OCI-LY3 (cell line): ENCODE results near the gene ICE1.
"Not testable (repeated sequence)": the region's sequence is repeated elsewhere in the genome, so short reads cannot be mapped to it uniquely, and the experiment has no call there.

Source experiments
- H2AFZ ChIP-seq: fragments of 200-600, 300-600 bp; shearing (Covaris generic); 2 replicates; pipeline ENCODE4 v1.6.0; 2014; ENCODE audit warnings: antibody characterized with exemption, low read depth, low read length
- H3K27ac ChIP-seq: fragments of 200-600, 300-600 bp; sonication (generic); 2 replicates; pipeline ENCODE4 v1.5.1; 2014; ENCODE audit warnings: mild to moderate bottlenecking, low read length, moderate library complexity, mixed read lengths
- H3K27me3 ChIP-seq: fragments of 200-600, 300-600 bp; sonication (generic); 2 replicates; pipeline ENCODE4 v1.6.1; 2014; ENCODE audit warnings: low read depth, low read length, mixed read lengths
- H3K36me3 ChIP-seq: fragments of 200-600, 300-600 bp; sonication (generic); replicated peaks from 2 replicates; pipeline ENCODE3; 2014; ENCODE audit warnings: low read depth, low read length, mixed read lengths
- H3K4me1 ChIP-seq: fragments of 300-600, 200-600 bp; sonication (generic); 2 replicates; pipeline ENCODE4 v1.6.1; 2014; ENCODE audit warnings: low read length, mixed read lengths
- H3K4me2 ChIP-seq: fragments of 200-600, 300-600 bp; sonication (generic); 2 replicates; pipeline ENCODE4 v1.6.1; 2014; ENCODE audit warnings: low read length, mixed read lengths
- H3K4me3 ChIP-seq: fragments of 300-600, 200-600 bp; sonication (generic); 2 replicates; pipeline ENCODE4 v1.5.1; 2014; ENCODE audit warnings: antibody characterized with exemption, mild to moderate bottlenecking, low read length, moderate library complexity
- H3K79me2 ChIP-seq: fragments of 300-600, 200-600 bp; shearing (Covaris generic); 2 replicates; pipeline ENCODE4 v1.6.1; 2014; ENCODE audit warnings: mild to moderate bottlenecking, low read length, mixed read lengths
- H3K9ac ChIP-seq: fragments of 300-600, 200-600 bp; shearing (Covaris generic); 2 replicates; pipeline ENCODE4 v1.6.0; 2014; ENCODE audit warnings: mild to moderate bottlenecking, low read length, moderate library complexity
- H3K9me3 ChIP-seq: fragments of 200-600, 300-600 bp; shearing (Covaris generic); 2 replicates; pipeline ENCODE4 v1.6.1; 2014; ENCODE audit warnings: low read length, mixed read lengths; ENCODE audit not compliant: insufficient read depth
- H4K20me1 ChIP-seq: fragments of 200-600, 300-600 bp; sonication (generic); 2 replicates; pipeline ENCODE4 v1.6.1; 2016; ENCODE audit warnings: low read length, mixed read lengths; ENCODE audit not compliant: insufficient read depth
- CTCF ChIP-seq: fragments of 200-600, 300-600 bp; sonication (generic); IDR thresholded peaks from 2 replicates; pipeline ENCODE4 v1.5.1; 2014; ENCODE audit warnings: antibody characterized with exemption, low read length, low read depth
- EZH2phosphoT487 ChIP-seq: fragments of 200-600 bp; shearing (Covaris generic); IDR thresholded peaks from 2 replicates; pipeline ENCODE4 v1.6.1; 2018; ENCODE audit warnings: antibody characterized with exemption, mixed run types, low read depth

ICE1 gene

GRCh38 chr5:5386329-5386728 is 36.1 kb upstream of the ICE1 start:
- no peaks in the 10 kb centered on the region for H3K9me3 ChIP-seq
- H3K9ac ChIP-seq: no peak overlapping the region

GRCh38 chr5:5387192-5387591 is 35.3 kb upstream of the ICE1 start:
- H3K4me1 ChIP-seq: no peaks in the 10 kb centered on the region
- no peaks in the 10 kb centered on the region for H3K27me3 ChIP-seq
- H3K36me3 ChIP-seq: no peaks in the 10 kb centered on the region
- no peaks in the 10 kb centered on the region for H4K20me1 ChIP-seq
- H3K27ac ChIP-seq: no peak overlapping the region
- no peaks in the 10 kb centered on the region for H3K9me3 ChIP-seq
- H3K4me3 ChIP-seq: no peak overlapping the region
- no peak overlapping the region for H2AFZ ChIP-seq
- H3K79me2 ChIP-seq: no peaks in the 10 kb centered on the region
- TF ChIP-seq CTCF: no peak
- TF ChIP-seq EZH2phosphoT487: no peak
- H3K4me2 ChIP-seq: no peak overlapping the region
- no peak overlapping the region for H3K9ac ChIP-seq

More at GRCh38 chr5:5386329-5386728, 36.1 kb upstream of the ICE1 start:
- no peaks in the 10 kb centered on the region for H4K20me1 ChIP-seq
- H3K4me3 ChIP-seq: no peak overlapping the region
- H3K79me2 ChIP-seq: no peaks in the 10 kb centered on the region
- H3K4me1 ChIP-seq: no peaks in the 10 kb centered on the region
- H3K27me3 ChIP-seq: no peaks in the 10 kb centered on the region
- TF ChIP-seq EZH2phosphoT487 (no peak), CTCF (no peak)
- no peaks in the 10 kb centered on the region for H3K36me3 ChIP-seq
- H3K4me2 ChIP-seq: no peak overlapping the region
- no peak overlapping the region for H3K27ac ChIP-seq
- H2AFZ ChIP-seq: no peak overlapping the region

- Histone ChIP-seq H3K4me3 (no peak overlapping the region), H3K4me2 (no peak overlapping the region), H3K36me3 (no peaks in the 10 kb centered on the region), H4K20me1 (no peaks in the 10 kb centered on the region), H3K9ac (no peak overlapping the region), H2AFZ (no peak overlapping the region), H3K4me1 (no peaks in the 10 kb centered on the region), H3K27ac (no peak overlapping the region), H3K9me3 (no peaks in the 10 kb centered on the region), H3K27me3 (no peaks in the 10 kb centered on the region), H3K79me2 (no peaks in the 10 kb centered on the region)
- TF ChIP-seq EZH2phosphoT487: no peak
Observed at GRCh38 chr5:5387777-5388176, 34.7 kb upstream of the ICE1 start.

- H3K79me2 ChIP-seq, H3K36me3 ChIP-seq, H3K27ac ChIP-seq, H3K9me3 ChIP-seq, H2AFZ ChIP-seq, H3K27me3 ChIP-seq, H3K4me3 ChIP-seq, H3K4me1 ChIP-seq, H3K9ac ChIP-seq, H3K4me2 ChIP-seq, H4K20me1 ChIP-seq: not testable (repeated sequence)
Observed at GRCh38 chr5:5390121-5390869, 32.2 kb upstream of the ICE1 start.

- H3K9me3 ChIP-seq, H3K4me1 ChIP-seq, H2AFZ ChIP-seq, H4K20me1 ChIP-seq, H3K4me2 ChIP-seq, H3K4me3 ChIP-seq, H3K27ac ChIP-seq, H3K36me3 ChIP-seq, H3K79me2 ChIP-seq, H3K27me3 ChIP-seq, H3K9ac ChIP-seq: not testable (repeated sequence)
Observed at GRCh38 chr5:5392504-5392903, 30.0 kb upstream of the ICE1 start.

- not testable (repeated sequence) for H3K4me3 ChIP-seq, H3K4me1 ChIP-seq, H3K9me3 ChIP-seq, H3K27me3 ChIP-seq, H2AFZ ChIP-seq, H3K4me2 ChIP-seq, H3K27ac ChIP-seq, H3K36me3 ChIP-seq, H3K79me2 ChIP-seq, H3K9ac ChIP-seq, H4K20me1 ChIP-seq
Observed at GRCh38 chr5:5394384-5394986, 28.0 kb upstream of the ICE1 start.

- not testable (repeated sequence) for H3K27ac ChIP-seq, H3K27me3 ChIP-seq, H2AFZ ChIP-seq, H3K36me3 ChIP-seq, H3K9me3 ChIP-seq, H3K4me1 ChIP-seq, H3K79me2 ChIP-seq, H3K4me3 ChIP-seq, H4K20me1 ChIP-seq, H3K4me2 ChIP-seq, H3K9ac ChIP-seq
Observed at GRCh38 chr5:5395093-5395492, 27.4 kb upstream of the ICE1 start.
